Measurements from ENCODE around the gene GRXCR2.

GRCh38 chr5:145824040-145824439, 48.8 kb downstream of the GRXCR2 start:
- no peak for TF ChIP-seq YY1 (IDR thresholded peaks at IDR 0.05; ENCODE audit: insufficient read depth, insufficient read length)
- no peak for TF ChIP-seq ZNF274 (IDR thresholded peaks at IDR 0.05; ENCODE audit: low read depth, low read length)

Measured in NT2/D1 (cell line).